Erythroblast (primary cell): Measurements from ENCODE around the gene PLOD1.

ENCODE experiments used
- GATA1 ChIP-seq: IDR thresholded peaks from 2 replicates; pipeline ENCODE4 v1.6.1; 2011; ENCODE audit warnings: low read depth, mild to moderate bottlenecking, control low read depth, low read length, moderate library complexity
- POLR2A ChIP-seq: IDR thresholded peaks from 2 replicates; pipeline ENCODE4 v1.6.1; 2011; ENCODE audit warnings: mild to moderate bottlenecking, low read length

DNA sequence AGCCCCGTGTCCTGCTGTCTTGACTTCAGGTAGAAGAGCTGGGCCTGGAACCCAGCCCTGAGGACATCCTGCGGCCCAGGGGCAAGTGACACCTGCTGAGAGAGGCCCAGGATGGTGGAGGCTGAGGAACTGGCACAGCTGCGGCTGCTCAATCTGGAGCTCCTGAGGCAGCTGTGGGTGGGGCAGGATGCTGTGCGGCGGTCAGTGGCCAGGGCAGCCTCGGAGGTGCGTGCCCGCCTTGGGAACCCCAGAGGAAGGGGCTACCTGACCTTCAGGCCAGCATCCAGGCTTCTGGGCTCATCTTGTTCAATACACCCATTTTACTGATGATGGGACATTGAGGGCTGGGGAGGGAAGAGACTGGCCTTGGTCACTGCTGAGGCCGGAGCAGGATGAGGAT lies 87.1 kb downstream of the PLOD1 start:
- TF ChIP-seq POLR2A (no peak), GATA1 (no peak)
